Measurements from ENCODE around the gene PSMD8. TPM values are rescaled to one million over a fixed set of nuclear protein-coding genes. Genes with fewer than 3 reads are reported as not detected.
A peak's percentile ranks its signal among the peaks of the same experiment; 100 is the strongest.

PSMD8 gene
- total RNA-seq, 1 donor from 2014 or later: 134 TPM

- ChIA-PET POLR2A (no interaction called here), CTCF (no interaction called here)
- Mint-ChIP-seq H3K4me1 (peaks cover 26% of the 10 kb centered on the region), H3K4me3 (no peak overlapping the region), H3K27me3 (peaks cover 38% of the 10 kb centered on the region), H3K36me3 (ENCODE audit: low read depth) (no peaks in the 10 kb centered on the region), H3K9me3 (no peaks in the 10 kb centered on the region), H3K27ac (no peak overlapping the region)
- DNase-seq (no peak), ATAC-seq (ENCODE audit: low read depth) (no peak)
- intact Hi-C loops (cut with micrococcal nuclease): no loop called here
- no peak for TF ChIP-seq CTCF (IDR thresholded peaks at IDR 0.05)
These were observed 18.4 kb downstream of the PSMD8 start for GRCh38 chr19:38392707-38393308.

GRCh38 chr19:38394488-38394887 is 20.1 kb downstream of the PSMD8 start:
- peaks cover 16% of the 10 kb centered on the region for H3K4me1 Mint-ChIP-seq
- peaks cover 36% of the 10 kb centered on the region for H3K27me3 Mint-ChIP-seq
- TF ChIP-seq CTCF (IDR thresholded peaks at IDR 0.05): no peak
- DNase-seq (peak; percentile 46), ATAC-seq (ENCODE audit: low read depth) (peak; percentile 76)
- CTCF ChIA-PET: interaction anchor here (1.4 kb wide), 1 partner anchor 9 kb away, joined by 8 read pairs; the partner anchor contains the start of gene FAM98C
- peak overlapping the region; percentile 73 for H3K4me3 Mint-ChIP-seq
- H3K36me3 Mint-ChIP-seq (ENCODE audit: low read depth): no peaks in the 10 kb centered on the region
- no peaks in the 10 kb centered on the region for H3K9me3 Mint-ChIP-seq
- no peak overlapping the region for H3K27ac Mint-ChIP-seq
- intact Hi-C loops (cut with micrococcal nuclease): no loop called here
- POLR2A ChIA-PET: interaction anchor here (1.1 to 2.4 kb wide), 3 partner anchors 8 to 22 kb away, joined by 3 to 10 read pairs (median 4); partner anchors contain the start of genes FAM98C and PSMD8

- intact Hi-C loops (cut with micrococcal nuclease): no loop called here
- Mint-ChIP-seq H3K27me3 (peaks cover 35% of the 10 kb centered on the region), H3K27ac (no peak overlapping the region), H3K4me3 (peak overlapping the region; percentile 73), H3K36me3 (ENCODE audit: low read depth) (no peaks in the 10 kb centered on the region), H3K9me3 (no peaks in the 10 kb centered on the region), H3K4me1 (peaks cover 16% of the 10 kb centered on the region)
- CTCF ChIA-PET: no interaction called here
- DNase-seq (peak; percentile 26), ATAC-seq (ENCODE audit: low read depth) (peak; percentile 79)
- TF ChIP-seq CTCF (IDR thresholded peaks at IDR 0.05): no peak
- POLR2A ChIA-PET: interaction anchor here (1.1 to 2.4 kb wide), 2 partner anchors 20 to 21 kb away, joined by 3 to 10 read pairs; partner anchors contain the start of gene PSMD8
These were observed 21.2 kb downstream of the PSMD8 start for GRCh38 chr19:38395381-38396114.

DNA sequence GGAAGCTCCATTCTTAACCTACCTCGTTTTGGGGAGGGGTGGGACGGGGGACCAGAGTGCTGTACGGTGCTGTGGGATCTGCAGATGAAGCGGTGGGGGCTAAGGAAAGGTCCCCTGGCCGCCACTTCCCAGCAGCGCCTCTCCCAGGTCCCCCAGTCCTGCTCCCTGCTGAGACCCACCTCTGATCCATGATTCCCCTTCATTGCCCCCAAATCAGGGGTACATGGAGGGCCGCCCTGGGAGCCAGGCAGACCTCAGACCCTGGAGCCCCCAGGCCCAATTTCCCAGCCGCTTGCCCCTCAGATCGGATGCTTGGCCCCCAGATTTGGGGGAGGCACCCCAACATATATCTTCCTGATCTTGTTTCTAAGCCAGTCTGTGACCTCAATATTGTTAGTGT is 24.7 kb downstream of the PSMD8 start:
- H3K27me3 Mint-ChIP-seq: peaks cover 21% of the 10 kb centered on the region
- ChIA-PET POLR2A (interaction anchor here (0.7 to 1.1 kb wide), 2 partner anchors 25 to 532 kb away, joined by 3 to 9 read pairs; partner anchors contain the start of gene PSMD8), CTCF (no interaction called here)
- DNase-seq: no peak
- H3K4me1 Mint-ChIP-seq: peaks cover 25% of the 10 kb centered on the region
- intact Hi-C loops (cut with micrococcal nuclease): no loop called here
- H3K9me3 Mint-ChIP-seq: no peaks in the 10 kb centered on the region
- no peak overlapping the region for H3K27ac Mint-ChIP-seq
- ATAC-seq (ENCODE audit: low read depth): no peak
- no peaks in the 10 kb centered on the region for H3K36me3 Mint-ChIP-seq (ENCODE audit: low read depth)
- no peak overlapping the region for H3K4me3 Mint-ChIP-seq
- no peak for TF ChIP-seq CTCF (IDR thresholded peaks at IDR 0.05)

DNA sequence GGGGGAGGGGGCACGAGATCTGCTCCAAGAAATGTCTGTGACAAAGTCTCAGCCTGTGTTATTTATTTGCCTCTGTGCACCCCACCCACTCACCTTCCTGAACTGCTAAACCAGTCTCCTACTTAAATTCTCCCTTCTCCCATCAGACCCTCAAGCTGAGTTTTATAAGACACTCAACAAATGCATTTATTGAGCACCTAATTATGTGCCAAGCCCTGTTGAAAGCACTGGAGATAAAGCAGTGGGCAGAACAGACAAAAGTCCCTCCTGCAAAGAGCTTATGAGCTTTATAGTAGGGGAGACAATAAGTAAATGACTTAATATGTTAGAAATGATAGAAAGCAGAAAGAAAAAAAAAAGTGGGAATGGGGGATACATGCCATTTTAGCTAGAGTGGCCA is 25.2 kb downstream of the PSMD8 start:
- H3K9me3 Mint-ChIP-seq: no peaks in the 10 kb centered on the region
- ChIA-PET CTCF (no interaction called here), POLR2A (interaction anchor here (0.7 to 1.1 kb wide), 2 partner anchors 25 to 532 kb away, joined by 3 to 9 read pairs; partner anchors contain the start of gene PSMD8)
- DNase-seq (no peak), ATAC-seq (ENCODE audit: low read depth) (no peak)
- no peak overlapping the region for H3K27ac Mint-ChIP-seq
- H3K36me3 Mint-ChIP-seq (ENCODE audit: low read depth): no peaks in the 10 kb centered on the region
- no peak for TF ChIP-seq CTCF (IDR thresholded peaks at IDR 0.05)
- H3K4me3 Mint-ChIP-seq: no peak overlapping the region
- H3K4me1 Mint-ChIP-seq: peaks cover 27% of the 10 kb centered on the region
- H3K27me3 Mint-ChIP-seq: peaks cover 21% of the 10 kb centered on the region
- intact Hi-C loops (cut with micrococcal nuclease): no loop called here
